ENCODE data around the gene COL26A1.

COL26A1 gene

GRCh38 chr7:101553771-101554445 is 191.2 kb downstream of the COL26A1 start:
- ChIA-PET CTCF (interaction anchor here (0.6 to 1.3 kb wide), 3 partner anchors 15 to 118 kb away, joined by 3 to 4 read pairs (median 3); no protein-coding TSS in a partner anchor), POLR2A (no interaction called here)
- H3K4me3 ChIP-seq (ENCODE audit: low read depth, low read length): no peak overlapping the region
- TF ChIP-seq ZNF529 (tag by site-specific recombination; IDR thresholded peaks at IDR 0.05; ENCODE audit: insufficient replicate concordance) (no peak), SP3 (tag by site-specific recombination; IDR thresholded peaks at IDR 0.05) (no peak), SCRT2 (tag by site-specific recombination; IDR thresholded peaks at IDR 0.05) (no peak), ZNF324 (tag by site-specific recombination; IDR thresholded peaks at IDR 0.05) (no peak), ZNF362 (tag by site-specific recombination; IDR thresholded peaks at IDR 0.05) (no peak), ZSCAN4 (tag by site-specific recombination; IDR thresholded peaks at IDR 0.05) (no peak), ZNF248 (tag by site-specific recombination; IDR thresholded peaks at IDR 0.05) (no peak), ZNF639 (tag by site-specific recombination; IDR thresholded peaks at IDR 0.05) (no peak), ZBTB26 (tag by site-specific recombination; optimal IDR thresholded peaks at IDR 0.05) (no peak), ZNF624 (tag by site-specific recombination; IDR thresholded peaks at IDR 0.05) (no peak), ZNF623 (tag by site-specific recombination; IDR thresholded peaks at IDR 0.05) (no peak), SP2 (tag by site-specific recombination; IDR thresholded peaks at IDR 0.05) (no peak), ATF2 (tag by site-specific recombination; IDR thresholded peaks at IDR 0.05; ENCODE audit: low read depth) (no peak), ZXDB (tag by site-specific recombination; IDR thresholded peaks at IDR 0.05) (no peak), ZNF214 (tag by site-specific recombination; IDR thresholded peaks at IDR 0.05; ENCODE audit: borderline replicate concordance) (no peak), ZNF660 (tag by site-specific recombination; IDR thresholded peaks at IDR 0.05) (no peak)
- no peaks in the 10 kb centered on the region for H3K9me3 ChIP-seq (ENCODE audit: control insufficient read depth, insufficient read depth, low read depth, low read length)
- no peak overlapping the region for H3K27ac ChIP-seq (ENCODE audit: extremely low read depth, low read depth, low read length)
- no peaks in the 10 kb centered on the region for H3K4me1 ChIP-seq (ENCODE audit: control insufficient read depth, insufficient read depth, low read length)
- no peaks in the 10 kb centered on the region for H3K36me3 ChIP-seq (ENCODE audit: control insufficient read depth in 2 of 2, insufficient read depth in 1 of 2, low read length in 2 of 2)

- POLR2A ChIA-PET: no interaction called here
- CTCF ChIA-PET: interaction anchor here (0.7 to 1.6 kb wide), 4 partner anchors 12 to 682 kb away, joined by 3 read pairs; no protein-coding TSS in a partner anchor
- H3K9me3 ChIP-seq (ENCODE audit: control insufficient read depth, insufficient read depth, low read depth, low read length): no peaks in the 10 kb centered on the region
These were observed 192.1 kb downstream of the COL26A1 start for GRCh38 chr7:101554584-101555268.

More at GRCh38 chr7:101554584-101555268, 192.1 kb downstream of the COL26A1 start:
- TF ChIP-seq SCRT1 (tag by site-specific recombination; IDR thresholded peaks at IDR 0.05; ENCODE audit: borderline replicate concordance) (peak; percentile 70; the same call in 1 of the 2 replicates), ZNF624 (tag by site-specific recombination; IDR thresholded peaks at IDR 0.05) (no peak), SCRT2 (tag by site-specific recombination; IDR thresholded peaks at IDR 0.05) (peak; percentile 95)
- Histone ChIP-seq H3K4me1 (ENCODE audit: control insufficient read depth, insufficient read depth, low read length) (no peaks in the 10 kb centered on the region), H3K36me3 (ENCODE audit: control insufficient read depth in 2 of 2, insufficient read depth in 1 of 2, low read length in 2 of 2) (no peaks in the 10 kb centered on the region), H3K4me3 (ENCODE audit: low read depth, low read length) (no peak overlapping the region), H3K27ac (ENCODE audit: extremely low read depth, low read depth, low read length) (no peak overlapping the region)
